NCI-H460 (cell line): Measurements from ENCODE around the gene FBXO17. TPM values are rescaled to one million over a fixed set of nuclear protein-coding genes. Genes with fewer than 3 reads are reported as not detected.
"Not testable (repeated sequence)": the region's sequence is repeated elsewhere in the genome, so short reads cannot be mapped to it uniquely, and the experiment has no call there.

ENCODE experiments used
- DNase-seq: peaks from one replicate; pipeline ENCODE4 v3.0.0-alpha.2; 2016; ENCODE audit warnings: low read depth; ENCODE audit errors: extremely low read depth
- polyA plus RNA-seq: library from polyadenylated mRNA; depleted of rRNA; stranded (reverse); fragments of >200 nt; gene quantifications from 2 replicates; pipeline ENCODE4 v1.2.3, GENCODE V29; 2014; cell fraction: nucleus; rRNA removed
- total RNA-seq: library from RNA; depleted of rRNA; stranded (reverse); fragments of >200 nt; shearing (Covaris generic); gene quantifications from 2 replicates; pipeline ENCODE4 v1.2.3, GENCODE V29; 2014; rRNA removed

The FBXO17 gene, protein sequence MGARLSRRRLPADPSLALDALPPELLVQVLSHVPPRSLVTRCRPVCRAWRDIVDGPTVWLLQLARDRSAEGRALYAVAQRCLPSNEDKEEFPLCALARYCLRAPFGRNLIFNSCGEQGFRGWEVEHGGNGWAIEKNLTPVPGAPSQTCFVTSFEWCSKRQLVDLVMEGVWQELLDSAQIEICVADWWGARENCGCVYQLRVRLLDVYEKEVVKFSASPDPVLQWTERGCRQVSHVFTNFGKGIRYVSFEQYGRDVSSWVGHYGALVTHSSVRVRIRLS
- 7.9 and 11.1 TPM in 2 replicates for total RNA-seq
- polyA plus RNA-seq: 26.4 and 28.0 TPM in 2 replicates

DNA sequence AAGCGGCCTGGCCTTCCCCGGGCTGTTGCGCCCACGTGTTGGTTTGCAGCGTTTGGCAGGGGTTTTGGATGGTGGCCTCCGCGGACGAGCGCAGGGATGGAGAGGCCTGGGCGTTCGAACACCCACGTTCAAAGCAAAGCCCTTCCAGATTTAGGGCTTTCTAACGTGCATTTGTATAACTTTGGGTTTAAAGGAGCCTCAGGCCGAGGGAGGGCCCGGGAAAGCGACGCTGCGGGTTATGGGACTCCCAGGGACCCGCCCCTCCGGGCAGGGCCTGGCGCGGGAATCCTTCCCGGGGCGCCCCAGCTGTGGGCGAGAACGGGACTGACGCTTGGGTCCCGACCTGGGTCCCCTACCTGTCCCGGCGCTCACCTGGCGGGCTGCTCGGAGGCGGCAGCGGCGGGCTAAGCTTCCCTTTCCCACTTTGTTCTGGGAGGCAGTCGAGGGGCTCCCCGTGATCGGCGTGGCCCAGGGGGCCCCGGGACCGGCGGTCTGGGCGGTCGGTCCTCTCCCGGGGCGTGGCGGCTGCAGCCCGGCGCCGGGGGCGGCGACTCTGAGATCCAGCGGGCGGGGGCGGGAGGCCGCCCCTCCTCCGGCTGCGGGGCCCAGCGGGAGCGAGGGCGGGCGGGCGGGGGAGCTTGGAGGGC, at the start of gene FBXO17:
Gene FBXO17, minus strand, starts transcription at position 529 of the 647 bp plus-strand sequence. CDS start 25,423 bp downstream, outside the sequence.
- no peak for DNase-seq

DNA sequence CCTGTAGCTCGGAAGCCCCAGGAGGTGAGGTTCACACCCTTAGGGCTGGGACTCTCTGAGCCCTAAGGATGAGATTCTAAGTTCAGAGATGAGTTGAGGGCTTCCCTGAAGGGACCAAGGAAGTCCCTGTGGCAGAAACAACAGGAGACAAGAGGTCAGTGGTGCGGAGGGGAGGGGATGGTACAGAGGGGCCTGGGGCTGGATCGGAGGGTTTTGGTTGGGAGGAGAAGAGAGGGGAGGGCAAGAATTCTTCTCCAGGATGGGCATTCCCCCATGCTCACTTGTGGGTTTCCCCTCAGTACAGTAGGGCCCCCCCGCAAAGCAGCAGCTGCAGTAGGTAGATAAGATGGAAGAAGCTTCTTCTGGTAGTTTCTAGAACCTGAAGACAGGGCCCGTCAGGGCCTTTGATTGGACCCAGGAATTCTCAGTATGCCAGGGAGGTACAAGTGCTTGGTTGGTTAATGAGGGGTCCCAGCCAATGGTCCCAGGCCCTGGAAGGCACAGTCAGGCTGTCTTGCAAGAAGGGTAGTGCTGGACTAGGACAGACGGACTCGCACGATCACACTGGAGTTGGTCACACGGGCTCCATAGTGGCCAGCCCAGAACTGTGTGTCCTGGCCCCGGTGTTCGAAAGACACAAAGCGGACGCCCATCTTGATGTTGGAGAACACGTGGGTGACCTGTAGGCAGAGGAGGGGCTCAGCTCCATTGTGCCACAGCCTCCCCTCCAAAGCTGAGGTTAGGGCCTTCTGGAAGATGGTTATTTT, 49.5 kb upstream of the FBXO17 start:
- no peak for DNase-seq

DNA sequence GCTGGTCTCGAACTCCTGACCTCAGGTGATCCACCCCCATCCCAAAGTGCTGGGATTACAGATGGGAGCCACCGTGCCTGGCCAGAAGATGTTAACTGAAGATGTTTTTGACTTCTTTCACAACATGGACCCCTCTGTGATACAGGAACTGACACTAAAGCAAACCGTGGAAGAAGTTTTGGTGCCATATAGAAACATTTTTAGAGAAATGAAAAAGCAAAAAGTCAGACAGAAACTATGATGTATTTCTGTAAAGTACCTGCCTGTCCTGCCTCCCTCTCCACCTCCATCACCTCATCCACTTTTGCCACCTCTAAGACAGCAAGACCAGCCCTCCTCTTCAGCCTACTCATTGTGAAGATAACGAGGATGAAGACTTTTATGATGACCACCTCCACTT, 45.5 kb upstream of the FBXO17 start:
- DNase-seq: no peak

DNA sequence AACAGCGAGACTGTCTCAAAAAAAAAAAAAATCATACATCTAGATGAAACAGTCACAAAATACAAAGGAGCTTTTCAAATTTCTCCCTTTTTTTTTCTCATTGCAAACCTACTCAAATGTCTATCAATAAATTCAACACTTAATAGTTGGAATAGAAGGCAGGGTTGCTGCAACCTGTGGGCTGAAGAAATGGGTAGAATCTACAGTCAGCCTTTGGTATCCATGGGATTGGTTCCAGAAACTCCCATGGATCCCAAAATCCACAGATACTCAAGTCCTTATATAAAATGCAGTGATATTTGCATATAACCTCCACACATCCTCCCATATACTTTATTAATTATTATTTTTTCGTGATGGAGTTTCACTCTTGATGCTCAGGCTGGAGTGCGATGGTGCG, 42.1 kb upstream of the FBXO17 start:
- no peak for DNase-seq

DNA sequence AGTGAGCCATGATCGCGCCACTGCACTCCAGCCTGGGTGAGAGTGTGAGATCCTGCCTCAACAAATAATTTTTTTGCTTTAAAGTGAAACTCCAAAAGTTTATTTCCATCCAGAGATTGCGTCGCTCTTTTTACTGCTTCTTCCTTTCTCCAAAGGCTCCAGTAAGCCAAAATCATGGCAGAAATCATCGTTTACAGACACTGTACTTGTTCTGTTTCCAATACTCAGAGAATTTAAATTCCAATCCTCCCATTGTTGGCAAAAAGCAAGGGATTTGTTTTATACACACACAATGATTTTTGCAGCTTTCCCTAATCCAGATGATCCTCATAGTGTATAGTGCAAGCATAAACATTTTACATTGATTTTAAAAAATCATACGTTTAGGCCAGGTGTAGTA, 41.5 kb upstream of the FBXO17 start:
- no peak for DNase-seq

DNA sequence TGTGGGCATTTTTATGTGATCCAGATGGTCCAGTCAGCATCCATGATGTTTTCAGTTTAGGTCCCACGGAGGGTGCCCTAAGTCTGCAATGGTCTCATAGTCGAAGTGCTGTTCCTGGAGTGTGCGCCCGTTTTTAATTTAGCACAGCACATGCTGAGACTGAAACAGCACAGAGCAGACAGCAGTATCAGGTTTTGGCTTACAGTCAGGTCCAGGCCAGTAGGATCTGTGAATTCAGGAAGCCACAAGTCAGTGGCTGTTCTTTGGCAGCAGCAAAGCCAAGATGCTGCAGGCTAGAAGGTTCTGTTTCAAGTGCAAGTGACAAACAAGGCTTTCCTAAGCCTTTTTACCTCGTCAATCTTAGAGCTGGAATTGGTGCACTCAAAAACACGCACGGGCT, 38.5 kb upstream of the FBXO17 start:
- no peak for DNase-seq

DNA sequence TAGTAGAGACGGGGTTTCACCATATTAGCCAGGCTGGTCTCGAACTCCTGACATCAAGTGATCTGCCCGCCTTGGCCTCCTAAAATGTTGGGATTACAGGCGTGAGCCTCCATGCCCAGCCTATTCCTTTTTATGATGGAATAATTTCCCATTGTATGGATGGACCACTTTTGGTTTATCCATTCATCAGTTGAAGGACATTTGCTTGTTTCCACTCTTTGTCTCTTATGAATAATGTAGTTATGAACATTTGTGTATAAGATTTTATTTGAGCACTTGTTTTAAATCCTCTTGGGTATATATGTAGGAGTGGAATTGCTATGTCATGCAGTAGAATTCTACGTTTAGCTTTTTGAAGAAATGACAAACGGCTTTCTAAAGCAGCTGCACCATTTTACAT, 33.5 kb upstream of the FBXO17 start:
- no peak for DNase-seq

DNA sequence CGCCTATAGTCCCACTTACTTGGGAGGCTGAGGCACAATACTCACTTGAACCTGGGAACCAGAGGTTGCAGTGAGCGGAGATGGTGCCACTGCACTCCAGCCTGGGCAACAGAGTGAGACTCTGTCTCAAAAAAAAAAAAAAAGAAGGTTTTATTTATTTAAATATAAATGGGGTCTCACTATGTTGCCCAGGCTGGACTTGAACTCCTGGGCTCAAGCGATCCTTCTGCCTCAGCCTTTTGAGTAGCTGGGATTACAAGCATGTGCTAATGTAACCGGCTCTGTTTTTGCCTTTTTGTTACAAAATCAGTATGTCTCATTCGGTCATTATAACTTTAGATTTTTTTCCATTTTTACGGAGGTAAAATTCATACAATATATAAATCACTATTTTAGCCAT, 32.6 kb upstream of the FBXO17 start:
- no peak for DNase-seq

DNA sequence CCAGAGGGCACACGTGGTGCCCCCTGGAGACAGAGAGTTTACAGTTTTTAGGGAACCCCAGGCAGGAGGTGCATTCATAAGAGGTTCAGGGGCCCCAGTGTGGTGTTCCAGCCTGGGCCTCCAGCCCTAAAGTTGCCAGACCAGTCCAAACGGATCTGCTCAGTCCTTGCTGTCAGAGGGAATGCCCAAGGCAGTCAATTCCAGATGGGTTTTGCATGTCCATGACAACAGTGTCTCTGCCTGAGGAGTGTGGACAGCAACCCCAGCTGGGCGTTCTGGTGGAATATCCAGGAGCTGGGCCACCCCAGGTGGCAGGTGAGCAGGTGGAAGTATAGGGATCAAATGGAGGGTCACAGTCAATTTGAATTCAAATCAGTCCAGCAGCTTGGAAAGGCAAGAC, 31.6 kb upstream of the FBXO17 start:
- DNase-seq: no peak

DNA sequence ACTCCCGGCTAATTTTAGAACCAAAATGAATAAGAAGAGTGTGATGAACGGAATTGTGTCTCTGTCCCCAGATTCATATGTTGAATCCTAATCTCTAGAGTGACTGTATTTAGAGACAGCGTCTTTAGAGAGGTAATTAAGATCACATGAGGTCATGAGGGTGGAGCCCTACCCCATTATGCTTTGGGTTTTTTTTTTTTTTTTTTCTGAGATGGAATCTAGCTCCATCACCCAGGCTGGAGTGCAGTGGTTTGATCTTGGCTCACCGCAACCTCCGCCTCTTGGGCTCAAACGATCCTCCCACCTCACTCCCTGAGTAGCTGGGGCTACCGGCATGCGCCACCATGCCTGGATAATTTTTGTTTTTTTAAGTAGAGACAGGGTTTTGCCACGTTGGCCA, 28.9 kb upstream of the FBXO17 start:
- DNase-seq: no peak

DNA sequence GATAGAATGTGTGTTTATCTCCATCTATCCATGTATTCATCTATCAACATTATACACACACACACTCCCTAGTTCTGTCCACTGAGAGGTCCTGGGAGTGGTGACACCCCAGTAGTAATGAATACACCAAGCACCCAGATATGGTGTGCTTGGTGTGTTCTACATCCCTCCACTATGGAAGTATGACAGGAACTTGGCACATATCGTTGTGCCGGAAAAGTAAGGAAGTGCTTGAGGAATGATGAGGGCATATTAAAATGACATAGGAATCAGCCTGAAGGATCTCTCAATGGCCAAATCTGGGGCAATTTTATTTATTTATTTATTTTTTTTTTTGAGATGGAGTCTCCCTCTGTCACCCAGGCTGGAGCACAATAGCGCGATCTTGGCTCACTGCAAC, 28.3 kb upstream of the FBXO17 start:
- DNase-seq: no peak

DNA sequence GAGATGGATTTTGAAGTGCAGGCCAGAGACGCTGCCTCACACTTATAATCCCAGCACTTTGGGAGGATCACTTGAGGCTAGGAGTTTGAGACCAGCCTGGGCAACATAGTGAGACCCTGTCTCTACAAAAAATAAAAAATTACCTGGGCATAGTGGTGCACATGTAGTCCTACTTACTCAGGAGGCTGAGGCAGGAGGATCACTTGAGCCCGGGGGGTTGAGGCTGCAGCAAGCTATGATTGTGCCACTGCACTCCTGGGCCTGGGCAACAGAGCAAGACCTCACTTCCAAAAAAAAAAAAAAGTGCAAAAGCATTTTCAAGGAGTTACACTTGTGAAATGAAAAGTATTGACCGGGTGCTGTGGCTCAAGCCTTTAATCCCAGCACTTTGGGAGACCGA, 27.6 kb upstream of the FBXO17 start:
- DNase-seq: no peak

DNA sequence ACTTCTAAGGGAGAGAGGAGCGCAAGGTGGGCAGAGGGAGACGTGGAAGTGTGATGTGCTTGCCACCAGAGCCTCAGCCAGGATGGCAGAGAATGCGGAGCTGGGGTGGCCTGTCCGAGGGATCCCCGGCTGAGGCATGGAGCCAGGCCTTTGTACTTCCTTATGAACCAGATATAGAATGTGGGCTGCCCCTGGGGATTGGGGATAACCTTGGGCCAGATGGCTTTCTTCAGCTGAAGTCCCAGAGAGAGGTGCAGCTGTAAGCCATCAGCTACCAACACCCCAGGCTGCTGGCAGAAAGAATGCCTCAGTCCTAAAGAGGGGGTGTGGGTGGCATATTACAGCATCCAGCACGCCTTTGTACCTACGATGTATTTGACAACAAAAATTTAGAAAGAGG, 25.5 kb upstream of the FBXO17 start:
- DNase-seq: no peak

DNA sequence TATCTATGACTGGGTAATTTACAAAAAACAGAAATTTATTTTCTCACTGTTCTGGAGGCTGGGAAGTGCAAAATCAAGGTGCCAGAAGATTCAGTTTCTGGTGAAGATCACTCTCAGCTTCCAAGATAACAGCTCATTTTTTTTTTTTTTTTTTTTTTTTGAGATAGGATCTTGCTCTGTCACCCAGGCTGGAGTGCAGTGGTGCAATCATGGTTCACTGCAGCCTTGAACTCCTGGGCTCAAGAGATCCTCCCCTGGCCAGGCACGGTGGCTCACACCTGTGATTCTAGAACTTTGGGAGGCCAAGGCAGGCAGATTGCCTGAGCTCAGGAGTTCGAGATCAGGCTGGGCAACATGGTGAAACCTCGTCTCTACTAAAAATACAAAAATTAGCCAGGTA, 22.0 kb upstream of the FBXO17 start:
- not testable (repeated sequence) for DNase-seq

DNA sequence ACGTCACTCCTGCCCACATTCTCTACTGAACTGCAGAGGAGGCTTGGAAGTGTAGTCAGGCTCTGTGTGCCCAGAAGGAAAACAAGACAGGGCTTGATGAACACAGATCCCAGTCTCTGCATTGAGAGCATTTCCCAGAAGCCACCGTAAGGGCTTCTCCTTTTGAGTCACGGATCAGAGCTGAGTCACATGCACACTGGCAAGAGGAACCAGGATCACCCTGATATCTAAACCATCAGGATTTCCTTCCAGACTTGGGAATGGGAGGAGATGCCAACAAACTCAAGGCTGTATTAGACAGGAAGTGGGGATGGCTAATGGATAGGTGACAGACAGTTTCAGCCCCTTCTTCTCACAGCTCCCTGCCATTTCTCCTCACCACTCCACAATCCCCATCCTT, 17.7 kb upstream of the FBXO17 start:
- DNase-seq: no peak

DNA sequence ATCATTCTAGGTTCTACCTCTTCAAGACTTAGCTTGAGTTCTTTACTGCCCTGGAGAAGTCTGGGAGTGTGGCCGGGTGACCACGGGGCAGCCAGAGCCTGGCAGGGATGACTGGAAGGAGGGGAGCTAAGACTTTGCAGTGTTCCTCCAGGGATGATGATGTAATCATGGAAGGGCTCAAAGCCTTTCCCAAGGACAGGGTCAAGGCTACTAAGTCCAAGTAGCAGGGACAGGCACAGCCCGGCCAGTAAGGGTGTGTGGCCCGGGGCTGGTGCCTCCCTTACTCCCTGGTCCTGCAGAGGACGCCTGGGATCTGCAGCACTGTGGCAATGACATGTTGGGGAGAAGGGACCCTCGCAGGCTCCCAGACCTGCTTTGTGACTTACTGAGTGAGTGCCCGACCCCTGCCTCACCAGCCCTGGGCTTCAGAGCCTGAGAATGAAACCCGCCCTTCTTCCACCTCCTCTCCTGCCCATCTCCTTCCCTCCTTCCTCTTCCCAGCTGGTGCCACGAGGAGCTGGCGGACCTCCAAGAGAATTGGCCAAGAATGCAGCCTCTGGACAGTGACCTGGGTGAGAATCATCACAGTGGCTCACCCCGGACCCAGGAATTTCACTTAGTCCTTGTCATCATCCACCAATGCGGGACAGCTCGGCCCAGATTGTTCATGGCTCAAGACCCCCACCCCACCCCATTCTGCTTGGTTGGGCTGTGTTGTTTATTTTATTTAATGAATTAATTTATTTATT, 15.6 kb upstream of the FBXO17 start:
- no peak for DNase-seq

DNA sequence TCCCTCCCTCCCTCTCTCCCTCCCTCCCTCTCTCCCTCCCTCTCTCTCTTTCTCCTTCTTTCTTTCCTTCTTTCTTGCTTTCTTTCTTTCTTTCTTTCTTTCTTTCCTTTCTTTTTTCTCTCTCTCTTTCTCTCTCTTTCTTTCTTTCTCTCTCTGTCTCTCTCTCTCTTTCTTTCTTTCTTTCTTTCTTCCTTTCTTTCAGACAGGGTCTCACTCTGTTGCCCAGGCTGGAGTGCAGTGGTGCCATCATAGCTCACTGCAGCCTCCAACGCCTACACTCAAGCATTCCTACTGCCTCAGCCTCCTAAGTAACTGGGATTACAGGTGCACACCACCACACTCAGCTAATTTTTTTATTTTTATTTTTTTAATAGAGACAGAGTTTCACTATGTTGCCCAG, 14.1 kb upstream of the FBXO17 start:
- DNase-seq: not testable (repeated sequence)

DNA sequence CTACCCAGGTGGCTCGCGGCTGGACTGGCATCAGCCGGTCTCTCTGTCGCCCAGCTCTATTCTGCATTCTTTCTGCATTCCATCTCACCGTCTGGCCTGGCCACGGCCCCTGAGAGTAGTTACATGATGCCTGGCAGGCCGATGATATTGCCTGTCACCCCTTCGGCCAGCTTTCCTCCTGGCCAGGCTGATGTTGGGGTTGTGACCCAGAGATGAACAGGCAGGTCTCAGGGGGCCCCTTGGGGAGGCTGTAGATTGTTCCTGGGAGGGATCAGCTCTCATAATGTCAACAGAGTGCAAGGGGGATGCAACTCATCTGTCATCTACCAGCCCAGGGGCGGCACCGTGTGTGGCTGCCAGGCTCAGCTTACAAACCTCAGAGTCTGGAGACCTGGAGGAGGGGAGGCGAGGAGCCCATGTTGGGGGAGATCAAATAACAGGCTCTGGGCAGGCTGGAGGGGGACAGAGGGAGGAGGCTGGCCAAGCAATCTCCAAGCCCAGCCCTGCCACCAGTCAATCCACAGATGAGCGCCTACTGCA, 13.6 kb upstream of the FBXO17 start:
- DNase-seq: no peak

DNA sequence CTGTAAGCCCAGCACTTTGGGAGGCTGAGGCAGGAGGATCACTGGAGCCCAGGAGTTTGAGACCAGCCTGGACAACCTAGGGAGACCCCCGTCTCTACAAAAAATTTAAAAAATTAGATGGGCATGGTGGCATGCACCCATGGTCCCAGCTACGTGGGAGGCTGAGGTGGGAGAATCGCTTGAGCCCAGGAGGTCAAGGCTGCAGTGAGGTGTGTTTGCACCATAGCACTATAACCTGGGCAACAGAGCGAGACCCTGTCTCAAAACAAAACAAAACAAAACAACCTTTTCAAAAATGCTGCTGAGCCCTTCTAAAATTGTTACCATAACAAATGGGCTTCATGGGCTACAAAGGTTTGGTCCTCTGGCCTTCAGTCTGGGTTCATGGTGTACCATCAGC, 13.1 kb upstream of the FBXO17 start:
- DNase-seq: not testable (repeated sequence)

DNA sequence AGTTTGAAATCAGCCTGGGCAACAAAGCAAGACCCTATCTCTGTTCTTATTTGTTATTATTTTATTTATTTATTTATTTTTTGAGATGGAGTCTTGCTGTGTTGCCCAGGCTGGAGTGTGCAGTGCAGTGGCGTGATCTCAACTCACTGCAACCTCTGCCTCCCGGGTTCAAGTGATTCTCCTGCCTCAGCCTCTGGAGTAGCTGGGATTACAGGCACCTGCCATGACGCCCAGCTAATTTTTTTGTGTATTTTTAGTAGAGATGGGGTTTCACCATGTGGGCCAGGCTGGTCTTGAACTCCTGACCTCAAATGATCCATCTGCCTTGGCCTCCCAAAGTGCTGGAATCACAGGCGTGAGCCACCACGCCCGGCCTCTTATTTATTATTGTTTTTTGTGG, 12.2 kb upstream of the FBXO17 start:
- DNase-seq: not testable (repeated sequence)

DNA sequence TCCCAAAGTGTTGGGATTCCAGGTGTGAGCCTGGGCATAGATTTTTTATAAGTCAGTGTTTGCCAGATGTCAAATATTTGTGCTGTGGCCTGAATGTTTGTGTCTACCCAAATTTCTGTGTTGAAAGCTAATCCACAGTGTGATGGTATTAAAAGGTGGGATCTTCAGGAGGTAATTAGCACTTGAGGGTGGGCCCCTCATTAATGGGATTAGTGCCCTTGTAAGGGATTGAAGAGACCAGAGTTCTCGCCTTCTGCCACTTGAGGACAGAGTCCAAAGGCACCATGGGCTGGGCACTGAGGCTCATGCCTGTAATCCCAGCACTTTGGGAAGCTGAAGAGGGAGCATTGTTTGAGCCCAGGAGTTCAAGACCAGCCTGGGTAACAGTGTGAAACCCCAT, 9.7 kb upstream of the FBXO17 start:
- no peak for DNase-seq
